Mucosa of rectum (tissue), 2 donors: Measurements from ENCODE around the gene RPS13.
"Not testable (repeated sequence)": the region's sequence is repeated elsewhere in the genome, so short reads cannot be mapped to it uniquely, and the experiment has no call there.

Source experiments
- H3K27ac ChIP-seq, 2 donors: one replicate each; pipeline ENCODE4 v1.7.0; 2013; ENCODE audit warnings: inconsistent platforms in 2 of 2, low read depth in 2 of 2, low read length in 2 of 2
- H3K27me3 ChIP-seq, 2 donors: one replicate each; pipeline ENCODE4 v1.7.0; 2013; ENCODE audit warnings: low read length in 2 of 2; ENCODE audit not compliant: control insufficient read depth in 2 of 2, insufficient read depth in 2 of 2
- H3K36me3 ChIP-seq, 2 donors: one replicate each; pipeline ENCODE4 v1.7.0; 2013; ENCODE audit warnings: low read length in 2 of 2; ENCODE audit not compliant: control insufficient read depth in 2 of 2, insufficient read depth in 2 of 2
- H3K4me1 ChIP-seq, 2 donors: one replicate each; pipeline ENCODE4 v1.7.0; 2013; ENCODE audit warnings: low read length in 2 of 2, mild to moderate bottlenecking in 1 of 2; ENCODE audit not compliant: control insufficient read depth in 2 of 2, insufficient read depth in 2 of 2
- H3K4me3 ChIP-seq, 2 donors: one replicate each; pipeline ENCODE4 v1.7.0; 2013; ENCODE audit warnings: low read length in 2 of 2
- H3K9ac ChIP-seq, 2 donors: one replicate each; pipeline ENCODE4 v1.7.0; 2013; ENCODE audit warnings: low read length in 2 of 2, low read depth in 1 of 2, mild to moderate bottlenecking in 1 of 2
- H3K9me3 ChIP-seq, 2 donors: one replicate each; pipeline ENCODE4 v1.7.0; 2013; ENCODE audit warnings: low read length in 2 of 2; ENCODE audit not compliant: control insufficient read depth in 2 of 2
- donor health status: healthy.
- donor health status: Normal muscosa, but diverticular disease.

RPS13 gene

GRCh38 chr11:17077520-17078401 is at the start of gene RPS13:
Gene RPS13, minus strand, starts transcription at chr11:17077667. Its CDS starts 26 bp downstream, at chr11:17077641.
- Histone ChIP-seq H3K27ac (peak within 1 kb of the TSS; percentile 90 to 95), H3K36me3 (peaks cover 24 to 26% of the 10 kb centered on the region in 2 donors), H3K4me3 (peak within 1 kb of the TSS; percentile 95 to 100), H3K9ac (peak within 1 kb of the TSS; percentile 97 to 100), H3K27me3 (no peaks in the 10 kb centered on the region), H3K9me3 (no peaks in the 10 kb centered on the region), H3K4me1 (peaks cover 17 to 28% of the 10 kb centered on the region in 2 donors)

- Histone ChIP-seq H3K4me1 (no peaks in the 10 kb centered on the region), H3K27ac (no peak overlapping the region), H3K9me3 (no peaks in the 10 kb centered on the region), H3K9ac (no peak overlapping the region), H3K27me3 (no peaks in the 10 kb centered on the region), H3K4me3 (no peak overlapping the region), H3K36me3 (peaks cover under 1 to 3% of the 10 kb centered on the region in 2 donors)
Measured at GRCh38 chr11:17121981-17122380, 44.5 kb upstream of the RPS13 start.

GRCh38 chr11:17117262-17117661 is 39.8 kb upstream of the RPS13 start:
- no peak overlapping the region for H3K27ac ChIP-seq
- H3K27me3 ChIP-seq = no peaks in the 10 kb centered on the region
- no peak overlapping the region for H3K4me3 ChIP-seq
- no peaks in the 10 kb centered on the region for H3K9me3 ChIP-seq
- no peaks in the 10 kb centered on the region for H3K4me1 ChIP-seq
- no peak overlapping the region for H3K9ac ChIP-seq
- H3K36me3 ChIP-seq = peaks cover 2 to 3% of the 10 kb centered on the region in 2 donors

GRCh38 chr11:17116117-17116516 is 38.6 kb upstream of the RPS13 start:
- H3K36me3 ChIP-seq = peaks cover 2 to 3% of the 10 kb centered on the region in 2 donors
- H3K9ac ChIP-seq = no peak overlapping the region

GRCh38 chr11:17107745-17108144 is 30.3 kb upstream of the RPS13 start:
- peaks cover 21 to 41% of the 10 kb centered on the region in 2 donors for H3K36me3 ChIP-seq
- H3K9me3 ChIP-seq, H3K4me3 ChIP-seq, H3K27me3 ChIP-seq, H3K27ac ChIP-seq, H3K4me1 ChIP-seq, H3K9ac ChIP-seq: not testable (repeated sequence)

More at GRCh38 chr11:17116117-17116516, 38.6 kb upstream of the RPS13 start:
- Histone ChIP-seq H3K4me1 (no peaks in the 10 kb centered on the region), H3K4me3 (no peak overlapping the region), H3K27ac (no peak overlapping the region), H3K27me3 (no peaks in the 10 kb centered on the region), H3K9me3 (no peaks in the 10 kb centered on the region)

GRCh38 chr11:17105404-17106040 is 28.1 kb upstream of the RPS13 start:
- H3K36me3 ChIP-seq = peaks cover 32 to 46% of the 10 kb centered on the region in 2 donors
- not testable (repeated sequence) for H3K9me3 ChIP-seq, H3K27ac ChIP-seq, H3K9ac ChIP-seq, H3K4me3 ChIP-seq, H3K4me1 ChIP-seq, H3K27me3 ChIP-seq

- Histone ChIP-seq H3K4me3 (no peak overlapping the region), H3K9ac (no peak overlapping the region), H3K9me3 (no peaks in the 10 kb centered on the region), H3K27ac (no peak overlapping the region), H3K36me3 (peaks cover 36 to 43% of the 10 kb centered on the region in 2 donors), H3K27me3 (no peaks in the 10 kb centered on the region), H3K4me1 (no peaks in the 10 kb centered on the region)
Measured at GRCh38 chr11:17102462-17102861, 25.0 kb upstream of the RPS13 start.

- Histone ChIP-seq H3K4me3 (no peak overlapping the region), H3K4me1 (no peaks in the 10 kb centered on the region), H3K27me3 (no peaks in the 10 kb centered on the region), H3K9ac (no peak overlapping the region), H3K9me3 (no peaks in the 10 kb centered on the region), H3K27ac (no peak overlapping the region), H3K36me3 (peaks cover 34 to 36% of the 10 kb centered on the region in 2 donors)
Measured at GRCh38 chr11:17098658-17099057, 21.2 kb upstream of the RPS13 start.

GRCh38 chr11:17098038-17098437 is 20.6 kb upstream of the RPS13 start:
- Histone ChIP-seq H3K36me3 (peaks cover 31 to 35% of the 10 kb centered on the region in 2 donors), H3K27me3 (no peaks in the 10 kb centered on the region), H3K9ac (no peak overlapping the region), H3K4me1 (no peaks in the 10 kb centered on the region), H3K27ac (no peak overlapping the region), H3K9me3 (no peaks in the 10 kb centered on the region), H3K4me3 (no peak overlapping the region)

GRCh38 chr11:17085976-17086375 is 8.5 kb upstream of the RPS13 start:
- H3K36me3 ChIP-seq = peaks cover 14 to 16% of the 10 kb centered on the region in 2 donors
- not testable (repeated sequence) for H3K27ac ChIP-seq, H3K4me3 ChIP-seq, H3K4me1 ChIP-seq, H3K27me3 ChIP-seq, H3K9ac ChIP-seq, H3K9me3 ChIP-seq
